ENCODE data around the gene SLC4A7.

GRCh38 chr3:27500035-27500434 lies 15.9 kb upstream of the SLC4A7 start:
- TF ChIP-seq POLR2A (IDR thresholded peaks at IDR 0.05): no peak
- no peak for TF ChIP-seq CTCF (IDR thresholded peaks at IDR 0.05)
